GM18498 (cell line): ENCODE measurements around the gene ZNF593.

Experiments used
- ATAC-seq: cut with Tn5 transposase; IDR thresholded peaks from one replicate; pipeline ENCODE4 v1.9.1; 2021; ENCODE audit warnings: mild to moderate bottlenecking, moderate library complexity; ENCODE audit not compliant: unreplicated experiment

ZNF593 gene

GRCh38 chr1:26200413-26200812 lies 30.7 kb downstream of the ZNF593 start:
- no peak for ATAC-seq

GRCh38 chr1:26203642-26204318 lies 34.1 kb downstream of the ZNF593 start:
- ATAC-seq = no peak

- no peak for ATAC-seq
Observed at GRCh38 chr1:26210147-26210870, 40.6 kb downstream of the ZNF593 start.

- ATAC-seq = no peak
Observed at GRCh38 chr1:26212726-26213125, 43.0 kb downstream of the ZNF593 start.

- no peak for ATAC-seq
Observed at GRCh38 chr1:26213335-26213905, 43.7 kb downstream of the ZNF593 start.

- no peak for ATAC-seq
Observed at GRCh38 chr1:26215246-26215645, 45.5 kb downstream of the ZNF593 start.

GRCh38 chr1:26218906-26219494 lies 49.3 kb downstream of the ZNF593 start:
- ATAC-seq = no peak
